HepG2 (cell line): ENCODE data around the gene INKA1. TPM values are rescaled to one million over a fixed set of nuclear protein-coding genes. Genes with fewer than 3 reads are reported as not detected.
A peak's percentile ranks its signal among the peaks of the same experiment; 100 is the strongest.

ENCODE experiments used
- HNRNPLL ChIP-seq: fragments of 200-400 bp; formaldehyde crosslinking; IDR thresholded peaks from 2 replicates; pipeline ENCODE4 v1.6.1; 2017; ENCODE audit warnings: mild to moderate bottlenecking, low read depth, low read length; ENCODE audit not compliant: poor library complexity, severe bottlenecking
- JDP2 ChIP-seq: sonication (generic); formaldehyde crosslinking; IDR thresholded peaks from 2 replicates; pipeline ENCODE4 v1.8.1; 2022; ENCODE audit warnings: missing genetic modification reagents, borderline replicate concordance
- MYC ChIP-seq: sonication (generic); formaldehyde crosslinking; IDR thresholded peaks from 2 replicates; pipeline ENCODE4 v1.9.0; 2021; ENCODE audit warnings: missing genetic modification reagents, borderline replicate concordance
- ZFP37 ChIP-seq: sonication (generic); formaldehyde crosslinking; IDR thresholded peaks from 2 replicates; pipeline ENCODE4 v1.4.0; 2020; ENCODE audit warnings: missing genetic modification reagents, borderline replicate concordance
- ZFX ChIP-seq: sonication (generic); formaldehyde crosslinking; IDR thresholded peaks from 2 replicates; pipeline ENCODE4 v1.4.0; 2020; ENCODE audit warnings: mild to moderate bottlenecking, low read depth, missing genetic modification reagents, moderate library complexity
- ZNF724P ChIP-seq: sonication (generic); formaldehyde crosslinking; IDR thresholded peaks from 2 replicates; pipeline ENCODE4 v1.8.0; 2022; ENCODE audit warnings: missing genetic modification reagents, borderline replicate concordance
- ZNF773 ChIP-seq: sonication (generic); formaldehyde crosslinking; IDR thresholded peaks from 2 replicates; pipeline ENCODE4 v1.4.0; 2020; ENCODE audit warnings: missing genetic modification reagents, borderline replicate concordance
- polyA plus RNA-seq, 8 experiments: library from polyadenylated mRNA; depleted of rRNA in 3 of 8; stranded (reverse) in 7 of 8; unstranded in 1 of 8; fragments of >200 nt; fragmentation: Illumina TruSeq in 4 of 8; extraction: Trizol in 4 of 8; gene quantifications; 2 replicates each; pipeline versions ENCODE4 v1.2.1 to v1.2.3, GENCODE V29; 2011 to 2016; ENCODE audit warnings: low read depth in 4 of 8, missing spikeins in 1 of 8, mixed read lengths in 1 of 8; ENCODE audit not compliant: insufficient read depth in 1 of 8
- total RNA-seq, 5 experiments: library from RNA; depleted of rRNA; stranded (reverse); fragments of >200 nt; fragmentation: Illumina TruSeq; extraction: Trizol; gene quantifications; 2 replicates each; pipeline ENCODE4 v1.2.3, GENCODE V29; 2016; ENCODE audit warnings: low read depth in 1 of 5
- TF ChIP-seq, protein P1 (sequence below): sonication (generic); formaldehyde crosslinking; IDR thresholded peaks from 2 replicates; pipeline ENCODE4 v1.5.0; 2020; ENCODE audit warnings: missing genetic modification reagents, mild to moderate bottlenecking, borderline replicate concordance
- TF ChIP-seq, protein P2 (sequence below): sonication (generic); formaldehyde crosslinking; IDR thresholded peaks from 2 replicates; pipeline ENCODE4 v1.9.0; 2022; ENCODE audit warnings: missing genetic modification reagents, mild to moderate bottlenecking, borderline replicate concordance
- TF ChIP-seq, protein P3 (sequence below): sonication (generic); formaldehyde crosslinking; IDR thresholded peaks from 2 replicates; pipeline ENCODE4 v1.5.0; 2020; ENCODE audit warnings: mild to moderate bottlenecking, missing genetic modification reagents, borderline replicate concordance
- TF ChIP-seq, protein P4 (sequence below): sonication (generic); formaldehyde crosslinking; IDR thresholded peaks from 2 replicates; pipeline ENCODE4 v1.4.0; 2020; ENCODE audit warnings: missing genetic modification reagents

Gene INKA1
- total and polyA plus RNA-seq, 2 of the 13 experiments (the other 11 are each of a cell fraction or from before 2014, with no cell fraction given): 0.22 to 0.41 TPM

DNA sequence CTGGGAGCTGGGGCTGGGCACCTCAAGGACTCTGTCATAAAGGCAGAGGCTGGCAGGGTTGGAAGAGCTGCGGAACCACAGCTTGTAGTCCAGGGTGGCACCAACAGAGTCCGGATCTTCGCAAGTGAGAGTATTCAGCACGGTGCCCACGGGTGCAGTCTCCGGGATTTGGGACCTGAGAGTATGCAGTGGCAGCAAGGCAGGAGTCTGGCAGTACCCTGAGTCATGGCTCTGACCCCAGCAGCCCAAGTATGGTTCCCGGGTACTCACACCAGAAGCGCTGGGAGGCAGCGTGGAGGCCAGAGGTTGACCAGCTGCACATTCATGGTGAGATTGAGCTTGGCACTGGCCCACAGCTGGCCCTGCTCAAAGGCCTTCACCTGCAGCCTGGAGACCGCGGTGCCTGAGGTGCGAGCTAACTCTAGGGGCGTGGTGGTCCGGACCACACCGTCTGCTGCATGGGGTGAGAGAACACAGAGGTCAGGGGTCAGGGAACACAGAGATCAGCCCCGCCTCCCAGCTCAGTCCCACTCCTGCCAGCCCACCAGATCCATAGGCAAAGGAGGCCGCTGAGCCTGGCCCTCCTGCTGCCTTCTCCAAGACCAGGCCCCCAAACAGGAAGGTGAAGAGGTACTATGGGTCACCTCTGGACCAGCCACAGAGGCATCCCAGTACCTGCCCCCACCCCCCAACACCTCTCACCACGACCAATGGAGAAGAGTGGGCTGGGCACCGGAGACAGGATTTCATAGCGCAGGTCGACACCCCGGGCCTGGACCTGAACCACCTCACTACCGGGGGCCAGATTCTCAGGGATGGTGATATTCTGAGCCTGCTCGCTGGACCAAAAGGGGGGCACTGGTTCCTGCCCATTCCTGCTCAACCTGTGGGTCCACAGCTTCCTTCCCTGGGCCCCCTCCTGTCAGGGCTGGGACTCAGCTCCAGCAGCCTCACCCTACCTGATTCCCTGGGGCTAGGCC is 7.8 kb upstream of the INKA1 start (continued):
- TF ChIP-seq, protein P1, sequence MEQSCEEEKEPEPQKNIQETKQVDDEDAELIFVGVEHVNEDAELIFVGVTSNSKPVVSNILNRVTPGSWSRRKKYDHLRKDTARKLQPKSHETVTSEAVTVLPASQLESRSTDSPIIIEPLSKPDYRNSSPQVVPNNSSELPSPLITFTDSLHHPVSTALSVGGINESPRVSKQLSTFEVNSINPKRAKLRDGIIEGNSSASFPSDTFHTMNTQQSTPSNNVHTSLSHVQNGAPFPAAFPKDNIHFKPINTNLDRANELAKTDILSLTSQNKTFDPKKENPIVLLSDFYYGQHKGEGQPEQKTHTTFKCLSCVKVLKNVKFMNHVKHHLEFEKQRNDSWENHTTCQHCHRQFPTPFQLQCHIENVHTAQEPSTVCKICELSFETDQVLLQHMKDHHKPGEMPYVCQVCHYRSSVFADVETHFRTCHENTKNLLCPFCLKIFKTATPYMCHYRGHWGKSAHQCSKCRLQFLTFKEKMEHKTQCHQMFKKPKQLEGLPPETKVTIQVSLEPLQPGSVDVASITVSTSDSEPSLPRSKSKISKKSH: no peak
- TF ChIP-seq, protein P2, sequence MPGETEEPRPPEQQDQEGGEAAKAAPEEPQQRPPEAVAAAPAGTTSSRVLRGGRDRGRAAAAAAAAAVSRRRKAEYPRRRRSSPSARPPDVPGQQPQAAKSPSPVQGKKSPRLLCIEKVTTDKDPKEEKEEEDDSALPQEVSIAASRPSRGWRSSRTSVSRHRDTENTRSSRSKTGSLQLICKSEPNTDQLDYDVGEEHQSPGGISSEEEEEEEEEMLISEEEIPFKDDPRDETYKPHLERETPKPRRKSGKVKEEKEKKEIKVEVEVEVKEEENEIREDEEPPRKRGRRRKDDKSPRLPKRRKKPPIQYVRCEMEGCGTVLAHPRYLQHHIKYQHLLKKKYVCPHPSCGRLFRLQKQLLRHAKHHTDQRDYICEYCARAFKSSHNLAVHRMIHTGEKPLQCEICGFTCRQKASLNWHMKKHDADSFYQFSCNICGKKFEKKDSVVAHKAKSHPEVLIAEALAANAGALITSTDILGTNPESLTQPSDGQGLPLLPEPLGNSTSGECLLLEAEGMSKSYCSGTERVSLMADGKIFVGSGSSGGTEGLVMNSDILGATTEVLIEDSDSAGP (CRISPR knock-in tag): 0 out of 2 replicates have a peak, but pooled peaks have one; percentile 2
- peak; percentile 43; the same call in 1 of the 2 replicates for TF ChIP-seq ZFX (CRISPR knock-in tag)
- no peak for TF ChIP-seq JDP2 (CRISPR knock-in tag)
- TF ChIP-seq ZFP37 (CRISPR knock-in tag): no peak
- no peak for TF ChIP-seq HNRNPLL
- TF ChIP-seq, protein P3, sequence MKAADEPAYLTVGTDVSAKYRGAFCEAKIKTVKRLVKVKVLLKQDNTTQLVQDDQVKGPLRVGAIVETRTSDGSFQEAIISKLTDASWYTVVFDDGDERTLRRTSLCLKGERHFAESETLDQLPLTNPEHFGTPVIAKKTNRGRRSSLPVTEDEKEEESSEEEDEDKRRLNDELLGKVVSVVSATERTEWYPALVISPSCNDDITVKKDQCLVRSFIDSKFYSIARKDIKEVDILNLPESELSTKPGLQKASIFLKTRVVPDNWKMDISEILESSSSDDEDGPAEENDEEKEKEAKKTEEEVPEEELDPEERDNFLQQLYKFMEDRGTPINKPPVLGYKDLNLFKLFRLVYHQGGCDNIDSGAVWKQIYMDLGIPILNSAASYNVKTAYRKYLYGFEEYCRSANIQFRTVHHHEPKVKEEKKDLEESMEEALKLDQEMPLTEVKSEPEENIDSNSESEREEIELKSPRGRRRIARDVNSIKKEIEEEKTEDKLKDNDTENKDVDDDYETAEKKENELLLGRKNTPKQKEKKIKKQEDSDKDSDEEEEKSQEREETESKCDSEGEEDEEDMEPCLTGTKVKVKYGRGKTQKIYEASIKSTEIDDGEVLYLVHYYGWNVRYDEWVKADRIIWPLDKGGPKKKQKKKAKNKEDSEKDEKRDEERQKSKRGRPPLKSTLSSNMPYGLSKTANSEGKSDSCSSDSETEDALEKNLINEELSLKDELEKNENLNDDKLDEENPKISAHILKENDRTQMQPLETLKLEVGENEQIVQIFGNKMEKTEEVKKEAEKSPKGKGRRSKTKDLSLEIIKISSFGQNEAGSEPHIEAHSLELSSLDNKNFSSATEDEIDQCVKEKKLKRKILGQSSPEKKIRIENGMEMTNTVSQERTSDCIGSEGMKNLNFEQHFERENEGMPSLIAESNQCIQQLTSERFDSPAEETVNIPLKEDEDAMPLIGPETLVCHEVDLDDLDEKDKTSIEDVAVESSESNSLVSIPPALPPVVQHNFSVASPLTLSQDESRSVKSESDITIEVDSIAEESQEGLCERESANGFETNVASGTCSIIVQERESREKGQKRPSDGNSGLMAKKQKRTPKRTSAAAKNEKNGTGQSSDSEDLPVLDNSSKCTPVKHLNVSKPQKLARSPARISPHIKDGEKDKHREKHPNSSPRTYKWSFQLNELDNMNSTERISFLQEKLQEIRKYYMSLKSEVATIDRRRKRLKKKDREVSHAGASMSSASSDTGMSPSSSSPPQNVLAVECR: peak; percentile 30; the same call in 1 of the 2 replicates
- TF ChIP-seq, protein P4, sequence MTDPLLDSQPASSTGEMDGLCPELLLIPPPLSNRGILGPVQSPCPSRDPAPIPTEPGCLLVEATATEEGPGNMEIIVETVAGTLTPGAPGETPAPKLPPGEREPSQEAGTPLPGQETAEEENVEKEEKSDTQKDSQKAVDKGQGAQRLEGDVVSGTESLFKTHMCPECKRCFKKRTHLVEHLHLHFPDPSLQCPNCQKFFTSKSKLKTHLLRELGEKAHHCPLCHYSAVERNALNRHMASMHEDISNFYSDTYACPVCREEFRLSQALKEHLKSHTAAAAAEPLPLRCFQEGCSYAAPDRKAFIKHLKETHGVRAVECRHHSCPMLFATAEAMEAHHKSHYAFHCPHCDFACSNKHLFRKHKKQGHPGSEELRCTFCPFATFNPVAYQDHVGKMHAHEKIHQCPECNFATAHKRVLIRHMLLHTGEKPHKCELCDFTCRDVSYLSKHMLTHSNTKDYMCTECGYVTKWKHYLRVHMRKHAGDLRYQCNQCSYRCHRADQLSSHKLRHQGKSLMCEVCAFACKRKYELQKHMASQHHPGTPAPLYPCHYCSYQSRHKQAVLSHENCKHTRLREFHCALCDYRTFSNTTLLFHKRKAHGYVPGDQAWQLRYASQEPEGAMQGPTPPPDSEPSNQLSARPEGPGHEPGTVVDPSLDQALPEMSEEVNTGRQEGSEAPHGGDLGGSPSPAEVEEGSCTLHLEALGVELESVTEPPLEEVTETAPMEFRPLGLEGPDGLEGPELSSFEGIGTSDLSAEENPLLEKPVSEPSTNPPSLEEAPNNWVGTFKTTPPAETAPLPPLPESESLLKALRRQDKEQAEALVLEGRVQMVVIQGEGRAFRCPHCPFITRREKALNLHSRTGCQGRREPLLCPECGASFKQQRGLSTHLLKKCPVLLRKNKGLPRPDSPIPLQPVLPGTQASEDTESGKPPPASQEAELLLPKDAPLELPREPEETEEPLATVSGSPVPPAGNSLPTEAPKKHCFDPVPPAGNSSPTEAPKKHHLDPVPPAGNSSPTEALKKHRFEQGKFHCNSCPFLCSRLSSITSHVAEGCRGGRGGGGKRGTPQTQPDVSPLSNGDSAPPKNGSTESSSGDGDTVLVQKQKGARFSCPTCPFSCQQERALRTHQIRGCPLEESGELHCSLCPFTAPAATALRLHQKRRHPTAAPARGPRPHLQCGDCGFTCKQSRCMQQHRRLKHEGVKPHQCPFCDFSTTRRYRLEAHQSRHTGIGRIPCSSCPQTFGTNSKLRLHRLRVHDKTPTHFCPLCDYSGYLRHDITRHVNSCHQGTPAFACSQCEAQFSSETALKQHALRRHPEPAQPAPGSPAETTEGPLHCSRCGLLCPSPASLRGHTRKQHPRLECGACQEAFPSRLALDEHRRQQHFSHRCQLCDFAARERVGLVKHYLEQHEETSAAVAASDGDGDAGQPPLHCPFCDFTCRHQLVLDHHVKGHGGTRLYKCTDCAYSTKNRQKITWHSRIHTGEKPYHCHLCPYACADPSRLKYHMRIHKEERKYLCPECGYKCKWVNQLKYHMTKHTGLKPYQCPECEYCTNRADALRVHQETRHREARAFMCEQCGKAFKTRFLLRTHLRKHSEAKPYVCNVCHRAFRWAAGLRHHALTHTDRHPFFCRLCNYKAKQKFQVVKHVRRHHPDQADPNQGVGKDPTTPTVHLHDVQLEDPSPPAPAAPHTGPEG (CRISPR knock-in tag): no peak
- TF ChIP-seq ZNF773: no peak
- TF ChIP-seq MYC (CRISPR knock-in tag): peak; percentile 45; the same call in 1 of the 2 replicates
- TF ChIP-seq ZNF724P (CRISPR knock-in tag): no peak
